EH (cell line): ENCODE measurements around the gene LRCH2.
A peak's percentile ranks its signal among the peaks of the same experiment; 100 is the strongest.
"Not testable (repeated sequence)": the region's sequence is repeated elsewhere in the genome, so short reads cannot be mapped to it uniquely, and the experiment has no call there.

ENCODE experiments used
- DNase-seq: peaks from one replicate; pipeline ENCODE4 v3.0.0-alpha.2; 2015; ENCODE audit warnings: low read depth

The LRCH2 gene

GRCh38 chrX:115233497-115234455 lies at the start of gene LRCH2:
LRCH2 (minus strand) TSS chrX:115234096; CDS start chrX:115234041, 55 bp downstream.
- peak; percentile 44 for DNase-seq

GRCh38 chrX:115269051-115269683 lies 35.3 kb upstream of the LRCH2 start:
- DNase-seq, result no peak

DNA sequence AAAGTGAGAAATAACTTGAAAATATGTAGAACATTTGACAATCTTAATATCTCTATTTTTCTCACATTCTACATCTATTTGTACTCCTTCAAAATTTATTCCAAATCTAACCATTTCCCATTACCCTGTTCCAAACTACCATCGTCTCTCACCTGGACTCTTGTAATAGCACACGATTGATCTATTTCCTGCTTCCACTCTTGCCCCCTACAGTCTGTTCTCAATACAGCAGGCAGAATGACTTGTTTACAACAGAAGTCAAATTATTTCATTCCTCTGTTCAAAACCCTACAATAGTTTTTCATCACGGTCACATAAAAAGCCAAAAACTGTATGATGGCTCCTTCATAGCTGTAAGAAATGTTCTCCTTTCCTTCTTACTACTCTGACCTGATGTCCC lies 34.5 kb upstream of the LRCH2 start:
- peak; percentile 0 for DNase-seq

GRCh38 chrX:115266300-115266699 lies 32.4 kb upstream of the LRCH2 start:
- DNase-seq, result no peak

DNA sequence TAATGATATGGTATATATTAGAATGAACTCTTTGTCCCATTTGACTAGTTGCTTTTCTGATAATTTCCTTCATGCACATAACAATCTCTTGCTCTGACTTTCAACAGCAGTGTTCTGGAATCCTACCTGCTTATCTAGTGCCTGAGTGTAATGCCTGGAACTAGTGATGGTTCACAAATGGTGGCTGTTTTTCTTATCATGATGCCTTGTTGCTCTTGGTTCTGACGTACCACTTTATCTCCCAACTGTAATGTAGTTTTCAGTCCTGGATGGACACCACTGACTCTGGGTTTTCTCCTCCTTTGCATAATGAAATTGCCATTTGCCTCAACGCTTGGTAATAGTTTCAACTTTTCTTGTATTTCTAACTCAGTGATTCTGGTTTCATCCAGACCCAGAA lies 30.1 kb upstream of the LRCH2 start:
- DNase-seq, result no peak

GRCh38 chrX:115261148-115261547 lies 27.3 kb upstream of the LRCH2 start:
- DNase-seq, result no peak

DNA sequence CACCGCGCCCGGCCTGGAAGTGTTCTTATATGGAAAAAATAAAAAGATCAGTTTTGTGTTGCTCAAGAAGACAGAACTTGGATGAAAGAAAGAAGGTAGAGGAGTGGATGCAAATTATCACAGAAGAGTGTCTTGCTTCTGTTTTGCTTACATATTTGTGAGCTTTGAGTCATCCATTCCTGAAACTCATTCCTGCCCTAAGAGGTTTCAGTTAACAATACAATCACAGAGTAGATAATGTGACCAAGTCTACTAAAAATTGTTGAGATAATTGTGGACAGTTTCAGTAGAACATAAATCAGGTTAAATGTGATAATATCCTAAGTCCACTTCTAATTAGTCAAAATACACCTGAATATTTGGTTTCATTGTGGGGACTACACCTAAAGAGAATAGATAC lies 26.4 kb upstream of the LRCH2 start:
- peak; percentile 37 for DNase-seq

- DNase-seq, result peak; percentile 42
Measured at GRCh38 chrX:115259238-115259875, 25.5 kb upstream of the LRCH2 start.

DNA sequence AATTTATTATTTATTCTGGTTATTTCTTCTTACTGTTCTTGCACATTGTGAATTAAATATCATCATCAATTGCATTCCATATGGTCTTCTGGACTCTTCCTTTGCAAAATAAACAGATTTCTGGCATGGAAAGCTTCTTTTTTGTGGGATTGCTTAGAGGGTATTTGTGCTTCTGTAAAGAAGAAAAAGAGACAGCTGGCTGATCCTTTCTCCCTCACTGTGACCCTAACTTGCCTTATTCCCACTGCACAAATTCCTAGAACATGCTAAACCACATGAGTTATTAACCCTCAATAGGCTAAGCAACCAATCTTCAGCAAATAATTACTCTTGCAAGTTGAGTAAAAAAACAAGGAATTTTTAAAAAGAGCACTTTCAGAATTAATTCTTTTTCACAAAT lies 23.8 kb upstream of the LRCH2 start:
- DNase-seq, result no peak

- no peak for DNase-seq
Measured at GRCh38 chrX:115255003-115255402, 21.1 kb upstream of the LRCH2 start.

- DNase-seq, result no peak
Measured at GRCh38 chrX:115251458-115252233, 17.8 kb upstream of the LRCH2 start.

DNA sequence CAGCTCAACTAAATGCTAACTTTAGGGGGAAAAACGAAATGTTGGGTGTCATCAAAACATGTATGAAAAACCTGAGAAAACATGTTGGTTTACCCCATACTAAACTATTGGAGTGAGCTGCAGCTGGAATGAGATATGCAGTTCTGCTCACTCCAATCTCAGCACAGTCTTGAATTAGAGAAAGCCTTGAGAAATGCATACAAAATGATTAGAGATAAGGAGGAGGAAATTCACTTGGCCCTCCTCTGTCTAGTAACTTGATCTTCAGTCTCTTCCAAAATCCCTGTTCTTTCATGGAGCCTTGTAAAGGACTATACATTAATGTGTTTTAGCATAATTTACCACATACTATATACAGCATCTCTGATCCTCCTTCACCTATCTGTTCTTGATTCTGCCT lies 3.2 kb upstream of the LRCH2 start:
- no peak for DNase-seq

- no peak for DNase-seq
Measured at GRCh38 chrX:115236560-115236959, 2.7 kb upstream of the LRCH2 start.

- no peak for DNase-seq
Measured at GRCh38 chrX:115234461-115234860, 565 bp upstream of the LRCH2 start.

DNA sequence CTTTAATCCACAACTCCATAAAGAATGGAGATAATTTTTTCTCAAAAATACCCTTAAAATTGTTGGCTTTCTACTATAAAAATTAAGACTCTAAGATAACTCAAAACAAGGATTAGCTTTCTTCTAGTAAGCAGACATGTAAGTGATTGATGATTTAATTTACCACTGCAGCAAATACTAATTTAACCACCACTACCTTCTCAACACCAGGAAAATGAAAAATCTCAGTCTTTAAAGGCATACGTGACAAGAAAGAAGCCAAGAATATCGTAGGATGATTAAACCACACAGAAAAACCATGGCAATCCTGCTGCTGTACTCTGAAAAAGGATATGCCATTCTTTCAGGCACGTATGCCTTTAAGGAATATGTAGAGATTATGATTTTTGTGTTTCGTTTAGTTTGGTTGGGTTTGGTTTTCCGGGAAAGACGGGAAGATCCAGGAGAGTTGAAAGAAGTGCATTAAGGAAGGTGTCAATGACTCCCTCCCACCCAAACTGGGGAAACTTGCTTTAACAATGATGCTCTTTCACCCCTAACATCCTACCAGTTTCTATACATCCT lies 881 bp downstream of the LRCH2 start:
- no peak for DNase-seq

GRCh38 chrX:115229337-115230003 lies 4.4 kb downstream of the LRCH2 start:
- no peak for DNase-seq

- peak; percentile 18 for DNase-seq
Measured at GRCh38 chrX:115226929-115227328, 7.0 kb downstream of the LRCH2 start.

- not testable (repeated sequence) for DNase-seq
Measured at GRCh38 chrX:115217346-115217745, 16.6 kb downstream of the LRCH2 start.

- DNase-seq, result no peak
Measured at GRCh38 chrX:115214605-115215004, 19.3 kb downstream of the LRCH2 start.

DNA sequence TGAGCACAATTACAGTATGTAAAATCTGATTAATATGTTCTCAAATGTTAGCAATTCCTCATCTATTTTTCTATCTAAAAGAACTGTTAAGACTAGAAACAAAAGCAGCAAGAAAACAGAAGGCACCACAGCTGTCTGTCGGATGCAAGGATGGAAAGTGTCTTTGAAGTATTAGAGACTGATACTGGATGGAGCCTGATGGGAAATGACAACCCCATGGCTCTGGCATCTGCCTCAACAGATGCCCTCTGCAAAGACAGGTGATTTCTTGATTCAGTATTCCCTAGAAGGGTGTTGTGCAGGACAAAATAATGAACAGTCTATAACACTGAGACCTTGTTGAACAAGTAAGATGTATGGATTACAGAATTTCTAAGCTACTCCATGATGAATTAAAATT lies 19.7 kb downstream of the LRCH2 start:
- no peak for DNase-seq

DNA sequence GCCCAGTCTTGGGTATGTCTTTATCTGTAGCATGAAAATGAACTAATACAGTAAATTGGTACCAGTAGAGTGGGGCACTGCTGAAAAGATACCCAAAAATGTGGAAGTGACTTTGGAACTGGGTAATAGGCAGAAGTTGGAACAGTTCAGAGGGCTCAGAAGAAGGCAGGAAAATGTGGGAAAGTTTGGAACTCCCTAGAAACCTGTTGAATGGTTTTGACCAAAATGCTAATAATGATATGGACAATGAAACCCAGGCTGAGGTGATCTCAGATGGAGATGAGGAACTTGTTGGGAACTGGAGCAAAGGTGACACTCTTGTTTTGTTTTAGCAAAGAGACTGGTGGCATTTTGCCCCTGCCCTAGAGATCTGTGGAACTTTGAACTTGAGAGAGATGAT lies 24.3 kb downstream of the LRCH2 start:
- DNase-seq, result not testable (repeated sequence)
